HG03521 (cell line): ENCODE measurements around the gene NSUN3.

Experiments
- ATAC-seq: cut with Tn5 transposase; IDR thresholded peaks from one replicate; pipeline ENCODE4 v1.9.1; 2021; ENCODE audit warnings: mild to moderate bottlenecking, moderate library complexity; ENCODE audit not compliant: unreplicated experiment

The NSUN3 gene

GRCh38 chr3:94117729-94118128, 54.9 kb downstream of the NSUN3 start:
- no peak for ATAC-seq

- ATAC-seq: no peak
Observed at GRCh38 chr3:94118390-94118789, 55.5 kb downstream of the NSUN3 start.

- ATAC-seq: no peak
Observed at GRCh38 chr3:94121161-94121560, 58.3 kb downstream of the NSUN3 start.

GRCh38 chr3:94127115-94127514, 64.3 kb downstream of the NSUN3 start:
- no peak for ATAC-seq

GRCh38 chr3:94130690-94131089, 67.8 kb downstream of the NSUN3 start:
- no peak for ATAC-seq

GRCh38 chr3:94132777-94133176, 69.9 kb downstream of the NSUN3 start:
- ATAC-seq: no peak

- no peak for ATAC-seq
Observed at GRCh38 chr3:94136133-94136532, 73.3 kb downstream of the NSUN3 start.

- ATAC-seq: no peak
Observed at GRCh38 chr3:94137377-94137776, 74.5 kb downstream of the NSUN3 start.

GRCh38 chr3:94146455-94146854, 83.6 kb downstream of the NSUN3 start:
- ATAC-seq: no peak

GRCh38 chr3:94147012-94147411, 84.2 kb downstream of the NSUN3 start:
- no peak for ATAC-seq

GRCh38 chr3:94150113-94150512, 87.3 kb downstream of the NSUN3 start:
- ATAC-seq: no peak

- no peak for ATAC-seq
Observed at GRCh38 chr3:94156626-94157025, 93.8 kb downstream of the NSUN3 start.

GRCh38 chr3:94158512-94158911, 95.7 kb downstream of the NSUN3 start:
- ATAC-seq: no peak

GRCh38 chr3:94159062-94159828, 96.4 kb downstream of the NSUN3 start:
- no peak for ATAC-seq

GRCh38 chr3:94162700-94163099, 99.8 kb downstream of the NSUN3 start:
- no peak for ATAC-seq

- no peak for ATAC-seq
Observed at GRCh38 chr3:94167346-94167745, 104.5 kb downstream of the NSUN3 start.

GRCh38 chr3:94167796-94168195, 104.9 kb downstream of the NSUN3 start:
- ATAC-seq: no peak

GRCh38 chr3:94171954-94172353, 109.1 kb downstream of the NSUN3 start:
- ATAC-seq: no peak

- ATAC-seq: no peak
Observed at GRCh38 chr3:94172695-94173310, 109.9 kb downstream of the NSUN3 start.

GRCh38 chr3:94173673-94174434, 111.0 kb downstream of the NSUN3 start:
- ATAC-seq: no peak

- ATAC-seq: no peak
Observed at GRCh38 chr3:94175677-94176076, 112.8 kb downstream of the NSUN3 start.
